Omental fat pad (tissue), 4 donors: ENCODE results near the gene CNKSR3. TPM values are rescaled to one million over a fixed set of nuclear protein-coding genes. Genes with fewer than 3 reads are reported as not detected.

Experiments
- ATAC-seq: fragments of 150-250 bp; one replicate; pipeline ENCODE4 v1.9.1; 2016; ENCODE audit warnings: mild to moderate bottlenecking, moderate library complexity; ENCODE audit not compliant: low FRiP score
- DNase-seq: peaks from one replicate; pipeline ENCODE4 v3.0.0-alpha.2; 2019; ENCODE audit warnings: low spot score
- total RNA-seq, 4 donors: library from RNA; depleted of rRNA; stranded (reverse); fragments of >200 nt; gene quantifications; one replicate each; pipeline ENCODE4 v1.1.0, GENCODE V29; 2016
- TF ChIP-seq, protein P1 (sequence below), 3 donors: fragments of 450-650 bp; IDR thresholded peaks; one replicate each; pipeline ENCODE4 v1.5.1; 2016 to 2017; ENCODE audit warnings: antibody characterized with exemption in 3 of 3, mild to moderate bottlenecking in 3 of 3, moderate library complexity in 2 of 3

CNKSR3 gene
- total RNA-seq, 4 donors from 2014 or later = 3.9 to 13.8 (median 5.5) TPM

DNA sequence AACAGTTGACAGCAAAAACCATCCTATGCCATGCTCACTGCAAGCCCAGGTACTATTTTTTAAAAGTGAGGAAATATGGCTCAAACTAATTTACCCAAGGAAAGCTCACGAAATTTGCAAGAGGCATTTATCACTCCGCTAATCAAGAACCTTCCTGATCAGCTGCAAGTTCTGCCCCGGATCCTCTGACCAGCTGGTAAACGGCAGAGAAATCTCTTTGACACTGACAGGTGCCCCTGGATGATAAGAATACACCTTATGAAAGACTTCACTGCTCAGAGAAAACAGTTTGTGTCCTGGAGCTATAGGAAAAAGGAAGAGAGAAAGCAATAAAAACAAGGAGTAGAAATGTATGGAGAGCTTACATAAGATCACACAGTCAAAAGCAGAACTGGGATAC lies 6.4 kb downstream of the CNKSR3 start:
- ATAC-seq (no peak), DNase-seq (no peak)
- TF ChIP-seq, protein P1, sequence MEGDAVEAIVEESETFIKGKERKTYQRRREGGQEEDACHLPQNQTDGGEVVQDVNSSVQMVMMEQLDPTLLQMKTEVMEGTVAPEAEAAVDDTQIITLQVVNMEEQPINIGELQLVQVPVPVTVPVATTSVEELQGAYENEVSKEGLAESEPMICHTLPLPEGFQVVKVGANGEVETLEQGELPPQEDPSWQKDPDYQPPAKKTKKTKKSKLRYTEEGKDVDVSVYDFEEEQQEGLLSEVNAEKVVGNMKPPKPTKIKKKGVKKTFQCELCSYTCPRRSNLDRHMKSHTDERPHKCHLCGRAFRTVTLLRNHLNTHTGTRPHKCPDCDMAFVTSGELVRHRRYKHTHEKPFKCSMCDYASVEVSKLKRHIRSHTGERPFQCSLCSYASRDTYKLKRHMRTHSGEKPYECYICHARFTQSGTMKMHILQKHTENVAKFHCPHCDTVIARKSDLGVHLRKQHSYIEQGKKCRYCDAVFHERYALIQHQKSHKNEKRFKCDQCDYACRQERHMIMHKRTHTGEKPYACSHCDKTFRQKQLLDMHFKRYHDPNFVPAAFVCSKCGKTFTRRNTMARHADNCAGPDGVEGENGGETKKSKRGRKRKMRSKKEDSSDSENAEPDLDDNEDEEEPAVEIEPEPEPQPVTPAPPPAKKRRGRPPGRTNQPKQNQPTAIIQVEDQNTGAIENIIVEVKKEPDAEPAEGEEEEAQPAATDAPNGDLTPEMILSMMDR (IDR thresholded peaks at IDR 0.05) = no peak

DNA sequence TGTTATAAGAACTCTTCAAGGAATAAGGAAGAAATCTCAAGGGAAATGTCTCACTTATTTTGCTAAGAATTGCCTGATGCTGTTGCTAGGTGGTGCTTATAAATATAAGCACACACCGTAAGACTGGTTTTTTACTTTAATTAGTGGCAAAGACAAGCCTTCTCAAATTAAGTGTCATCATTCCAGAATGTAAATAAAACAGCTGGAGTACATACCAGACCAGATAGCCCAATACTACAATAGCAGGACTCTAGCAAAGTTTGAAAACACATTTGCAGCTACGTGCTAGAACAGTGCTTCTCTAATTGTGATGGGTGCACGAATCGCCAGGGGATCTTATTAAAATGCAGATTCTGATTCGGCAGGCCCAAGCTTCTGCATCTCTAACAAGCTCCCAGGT lies 6.8 kb downstream of the CNKSR3 start:
- TF ChIP-seq, protein P1 (IDR thresholded peaks at IDR 0.05) = no peak
- ATAC-seq (no peak), DNase-seq (no peak)

DNA sequence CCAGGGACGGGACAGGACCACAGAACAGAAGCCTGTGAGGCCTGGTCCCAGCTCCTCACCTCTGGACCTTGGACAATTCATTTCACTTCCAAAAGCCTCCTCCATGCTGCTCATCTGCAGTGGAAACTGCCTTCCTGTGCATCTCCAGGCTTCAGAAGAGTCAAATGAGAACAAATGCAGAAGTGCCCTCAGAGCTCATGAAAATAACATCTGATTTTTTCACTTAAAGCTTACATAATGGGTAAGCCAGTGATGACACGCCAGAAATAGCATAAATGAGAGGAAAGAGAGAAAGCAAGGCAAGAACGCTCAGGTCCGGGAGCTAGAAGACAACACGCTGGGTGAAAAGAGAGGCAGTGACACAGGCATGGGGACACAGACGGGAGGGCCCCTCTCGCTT lies 7.9 kb downstream of the CNKSR3 start:
- ATAC-seq (no peak), DNase-seq (no peak)
- TF ChIP-seq, protein P1 (IDR thresholded peaks at IDR 0.05) = no peak

DNA sequence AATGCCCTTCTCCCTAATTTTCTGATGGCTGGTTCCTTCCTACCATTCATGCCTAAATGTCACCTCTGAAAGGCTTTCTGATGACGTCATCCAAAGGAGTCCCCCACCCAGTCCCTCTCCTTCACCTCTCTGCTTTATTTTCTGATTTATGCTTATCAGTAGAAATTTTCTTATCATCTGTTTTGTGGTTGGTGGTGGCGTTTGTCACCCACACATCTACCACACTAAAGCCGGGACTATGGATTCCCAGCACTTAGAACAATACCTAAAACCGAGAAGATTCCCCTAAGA lies 9.0 kb downstream of the CNKSR3 start:
- no peak for DNase-seq
- TF ChIP-seq, protein P1 (IDR thresholded peaks at IDR 0.05) = no peak
- no peak for ATAC-seq

DNA sequence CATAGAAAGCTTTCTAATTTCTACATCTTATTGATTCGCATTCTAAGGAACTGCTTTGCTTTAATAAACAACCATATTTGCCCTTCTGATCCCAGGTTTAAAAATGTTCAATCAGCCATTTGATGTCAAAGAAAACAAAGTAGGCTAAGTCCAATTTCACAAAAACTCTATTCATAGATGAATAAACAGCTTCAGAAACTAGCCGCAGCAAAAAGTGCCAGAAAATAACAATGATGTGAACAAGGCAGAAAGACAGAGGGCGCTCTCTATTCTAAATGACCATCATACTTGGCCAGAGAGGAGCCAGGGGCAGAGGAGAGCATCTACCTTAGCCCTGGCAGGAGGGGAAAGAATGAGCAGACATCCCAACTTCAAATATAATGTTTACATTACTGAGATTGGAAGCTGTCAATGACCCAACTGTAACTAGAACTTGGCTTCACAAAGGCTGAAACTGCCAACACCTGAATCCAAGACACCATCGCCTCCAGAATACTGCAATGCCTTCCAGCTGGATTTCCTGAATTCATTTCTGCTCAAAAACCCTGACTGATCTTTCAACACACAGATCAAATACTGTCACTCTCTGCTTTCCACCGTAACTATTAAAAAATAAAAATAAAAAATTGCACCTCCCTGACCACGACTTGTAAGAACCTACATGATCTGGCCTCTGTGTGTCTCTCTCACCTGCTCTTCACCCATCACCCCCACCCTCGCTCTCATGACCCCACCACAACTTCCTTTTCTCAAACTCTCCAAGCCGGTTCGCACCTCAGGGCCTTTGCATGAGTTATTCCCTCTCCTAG lies 9.5 kb downstream of the CNKSR3 start:
- TF ChIP-seq, protein P1 (IDR thresholded peaks at IDR 0.05) = no peak
- ATAC-seq (no peak), DNase-seq (no peak)

DNA sequence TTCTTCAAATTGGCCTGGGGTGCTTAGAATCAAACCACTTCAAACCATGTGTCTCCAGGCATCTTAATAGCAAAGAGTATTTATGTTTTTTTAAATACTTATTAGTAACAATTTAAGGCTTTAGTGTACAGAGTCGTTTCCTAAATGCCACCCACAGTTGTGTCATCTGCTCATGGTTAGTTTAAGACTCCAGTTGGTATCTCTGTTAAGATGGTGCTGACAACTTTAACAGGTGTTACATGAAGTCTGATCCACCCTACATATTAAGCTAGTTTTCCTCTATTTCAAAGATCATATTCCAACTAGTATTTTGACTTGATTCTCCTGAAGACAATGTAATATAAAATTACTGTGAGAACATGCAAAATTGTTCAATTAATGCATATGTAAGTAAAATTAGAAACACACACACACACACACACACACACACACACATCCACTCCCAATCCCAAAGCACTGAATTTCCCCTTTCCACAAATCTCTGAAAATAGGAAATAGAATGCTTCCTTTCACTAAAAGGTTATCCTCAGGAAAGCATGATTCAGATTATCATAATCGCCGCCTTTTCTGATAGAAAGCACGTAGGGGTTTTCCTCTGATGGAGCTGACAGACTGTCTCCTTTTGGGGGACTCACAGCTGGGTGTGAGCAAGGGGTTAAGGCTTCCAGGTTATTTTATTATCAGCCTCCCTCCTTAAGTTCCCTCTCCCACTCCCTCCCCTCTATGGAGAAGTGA lies 10.5 kb downstream of the CNKSR3 start:
- ATAC-seq (no peak), DNase-seq (no peak)
- TF ChIP-seq, protein P1 (IDR thresholded peaks at IDR 0.05) = no peak
